Amniotic epithelial cell (primary cell): Measurements from ENCODE around the gene SHISA6.

Source experiments
- DNase-seq: peaks from one replicate; pipeline ENCODE4 v3.0.0-alpha.2; 2010; ENCODE audit warnings: low read depth

The SHISA6 gene

DNA sequence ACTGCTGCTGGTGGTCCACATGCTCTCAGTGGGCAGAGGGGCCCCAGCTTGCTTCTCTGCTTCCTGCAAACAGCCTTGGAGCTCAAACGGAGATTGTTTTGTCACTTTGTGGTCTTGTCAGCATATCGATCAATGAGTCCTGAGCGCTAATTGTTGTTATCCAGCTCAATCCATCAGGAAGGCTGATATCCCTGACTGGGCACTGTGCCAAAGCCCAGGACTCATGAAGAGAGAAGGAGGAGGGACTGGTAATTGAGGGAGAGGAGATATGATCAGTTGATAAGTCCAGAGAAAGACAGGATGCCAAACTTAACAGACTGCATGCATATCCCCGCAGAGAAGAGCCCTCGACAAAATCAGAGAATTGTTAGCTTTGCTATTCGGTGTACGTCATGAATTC is 298.6 kb downstream of the SHISA6 start:
- DNase-seq = no peak

- no peak for DNase-seq
Measured at GRCh38 chr17:11545002-11545401, 304.0 kb downstream of the SHISA6 start.

- no peak for DNase-seq
Measured at GRCh38 chr17:11545696-11546095, 304.7 kb downstream of the SHISA6 start.

DNA sequence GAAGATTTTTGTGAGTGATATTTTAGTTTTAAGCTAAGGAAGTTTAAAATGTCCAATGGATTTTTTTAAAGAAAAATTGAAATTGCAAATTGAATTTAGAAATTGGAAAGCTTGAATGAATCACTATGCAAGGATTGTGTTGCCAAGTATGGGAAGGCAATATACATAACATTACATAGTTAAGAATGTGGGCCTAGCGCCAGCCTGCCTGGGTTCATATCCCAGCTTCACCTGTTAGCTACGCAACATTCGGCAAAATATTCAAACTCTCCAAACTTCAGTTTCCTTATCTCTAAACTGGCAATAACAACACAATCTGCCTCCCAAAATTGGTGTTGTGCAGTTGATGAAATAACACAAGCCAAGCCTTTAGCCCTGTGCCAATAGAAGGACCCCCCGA is 306.8 kb downstream of the SHISA6 start:
- DNase-seq = no peak

DNA sequence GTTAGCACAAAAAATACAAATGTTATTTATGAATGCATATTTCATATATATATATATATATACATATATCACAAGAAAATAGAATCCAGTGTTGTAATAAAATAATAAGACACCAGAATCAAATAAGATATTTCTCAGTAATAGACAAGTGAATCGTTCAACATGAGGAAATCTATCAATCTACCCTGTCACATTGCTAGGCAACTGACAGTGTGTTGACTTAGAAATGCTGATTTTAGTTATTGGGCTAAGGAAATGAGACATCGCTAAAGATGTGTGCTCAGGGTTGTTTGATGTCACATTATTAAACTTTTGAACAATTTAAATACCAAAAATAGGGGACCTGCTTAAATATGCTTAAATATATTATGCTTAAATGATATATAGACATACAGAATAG is 307.4 kb downstream of the SHISA6 start:
- DNase-seq = no peak

DNA sequence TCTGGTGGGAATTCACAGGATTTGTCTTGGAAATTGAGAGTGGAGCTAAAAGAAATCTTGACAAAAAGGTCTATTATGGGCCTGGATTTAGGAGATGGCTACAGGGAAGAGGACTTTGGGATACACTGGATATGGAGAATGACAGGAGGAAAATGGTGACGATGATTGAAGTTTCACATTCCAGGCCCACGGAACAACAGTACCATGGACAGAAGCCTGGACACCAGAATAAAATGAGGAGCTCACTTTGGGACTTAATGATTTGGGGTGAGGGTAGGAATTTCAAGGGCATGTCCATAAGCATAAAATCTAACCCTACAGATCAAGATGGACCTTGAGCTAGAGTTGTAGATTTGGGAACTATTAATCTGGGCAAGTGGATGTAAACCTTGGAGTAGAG is 309.4 kb downstream of the SHISA6 start:
- no peak for DNase-seq

DNA sequence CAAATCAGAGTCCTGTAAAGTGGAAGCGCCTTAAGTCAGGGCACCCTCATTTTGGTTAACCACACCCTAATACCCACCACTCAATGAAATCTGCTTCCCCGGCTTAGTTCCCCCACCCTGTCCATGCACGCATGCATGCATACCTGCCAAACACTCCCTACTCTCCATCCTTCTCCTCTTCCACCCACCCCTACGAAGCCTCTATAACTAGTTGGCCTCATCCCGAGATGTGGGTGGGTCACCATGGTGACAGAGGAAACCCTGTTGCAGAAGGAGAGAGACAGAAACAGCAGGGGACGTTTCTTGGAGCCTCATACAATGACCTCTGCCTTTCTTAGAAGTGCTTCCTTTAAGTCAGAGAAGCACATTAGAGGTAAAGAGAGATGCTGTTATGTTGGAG is 310.4 kb downstream of the SHISA6 start:
- no peak for DNase-seq

DNA sequence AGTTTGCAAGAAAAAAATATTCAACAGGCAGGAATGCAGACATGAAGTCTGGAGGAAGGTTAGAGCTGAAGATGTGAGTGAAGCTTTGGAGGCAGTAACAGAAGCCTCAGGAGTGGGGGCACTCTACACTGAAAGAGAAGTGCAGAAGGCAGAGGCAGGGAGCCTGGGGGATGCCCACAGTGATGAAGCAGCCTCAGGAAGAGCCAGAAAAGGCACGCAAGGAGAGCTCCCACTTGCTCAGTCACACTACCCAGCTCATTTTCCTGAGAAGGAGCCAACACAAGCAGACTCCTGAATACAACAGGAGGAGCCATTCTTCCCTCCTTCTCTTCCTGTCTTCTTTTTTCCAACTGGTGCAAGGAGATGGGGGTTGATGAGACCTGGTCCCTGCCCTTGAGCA is 312.1 kb downstream of the SHISA6 start:
- DNase-seq = no peak

- DNase-seq = no peak
Measured at GRCh38 chr17:11554042-11554441, 313.0 kb downstream of the SHISA6 start.

GRCh38 chr17:11554542-11554941 is 313.5 kb downstream of the SHISA6 start:
- no peak for DNase-seq

- no peak for DNase-seq
Measured at GRCh38 chr17:11555530-11555929, 314.5 kb downstream of the SHISA6 start.

DNA sequence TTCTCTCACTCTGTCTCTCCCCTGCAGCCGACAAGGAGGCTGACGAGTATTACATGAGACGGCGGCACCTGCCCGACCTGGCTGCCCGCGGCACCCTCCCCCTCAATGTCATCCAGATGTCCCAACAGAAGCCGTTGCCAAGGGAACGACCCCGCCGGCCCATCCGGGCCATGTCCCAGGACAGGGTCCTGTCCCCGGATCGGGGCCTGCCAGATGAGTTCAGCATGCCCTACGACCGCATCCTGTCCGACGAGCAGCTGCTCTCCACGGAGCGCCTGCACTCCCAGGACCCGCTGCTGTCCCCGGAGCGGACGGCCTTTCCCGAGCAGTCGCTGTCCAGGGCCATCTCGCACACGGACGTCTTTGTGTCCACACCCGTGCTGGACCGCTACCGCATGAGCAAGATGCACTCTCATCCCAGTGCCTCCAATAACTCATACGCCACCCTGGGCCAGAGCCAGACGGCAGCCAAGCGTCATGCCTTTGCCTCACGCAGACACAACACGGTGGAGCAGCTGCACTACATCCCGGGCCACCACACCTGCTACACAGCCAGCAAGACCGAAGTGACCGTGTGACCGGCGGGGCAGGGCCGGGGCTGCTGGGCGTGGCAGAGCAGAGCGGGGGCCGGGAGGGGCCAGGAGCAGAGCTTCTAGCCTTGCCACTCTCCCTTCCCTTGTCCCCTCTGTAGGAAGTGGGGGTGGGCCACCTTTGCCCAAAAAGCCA is 316.9 kb downstream of the SHISA6 start:
- no peak for DNase-seq

DNA sequence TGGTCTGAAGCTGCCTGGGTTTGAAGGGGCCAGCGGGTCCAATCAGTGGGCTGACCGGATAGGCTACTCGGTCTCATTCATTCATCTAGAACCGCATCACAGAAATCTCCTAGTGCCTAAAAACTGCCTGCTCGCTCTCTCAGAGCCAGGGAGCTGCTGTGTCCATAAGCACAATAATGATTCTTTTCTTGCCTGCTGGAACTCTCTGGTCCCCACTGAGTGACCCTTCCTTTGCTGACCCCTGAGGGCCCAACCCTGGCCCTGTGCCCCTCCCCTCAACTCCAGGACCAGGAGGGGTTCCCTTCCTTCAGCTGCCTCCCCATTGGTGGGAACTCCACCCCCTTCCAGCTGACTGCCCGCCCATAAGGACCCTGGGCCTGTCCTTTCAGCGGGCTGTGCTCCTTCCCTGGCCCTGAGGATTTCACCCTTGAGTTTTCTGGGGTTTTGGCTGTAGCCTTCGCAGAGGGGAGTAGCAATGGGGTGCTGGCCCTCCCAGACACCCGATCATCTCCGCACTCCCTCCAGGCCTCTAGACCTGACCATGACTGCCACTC is 317.7 kb downstream of the SHISA6 start:
- DNase-seq = no peak

- DNase-seq = no peak
Measured at GRCh38 chr17:11559601-11560000, 318.6 kb downstream of the SHISA6 start.

DNA sequence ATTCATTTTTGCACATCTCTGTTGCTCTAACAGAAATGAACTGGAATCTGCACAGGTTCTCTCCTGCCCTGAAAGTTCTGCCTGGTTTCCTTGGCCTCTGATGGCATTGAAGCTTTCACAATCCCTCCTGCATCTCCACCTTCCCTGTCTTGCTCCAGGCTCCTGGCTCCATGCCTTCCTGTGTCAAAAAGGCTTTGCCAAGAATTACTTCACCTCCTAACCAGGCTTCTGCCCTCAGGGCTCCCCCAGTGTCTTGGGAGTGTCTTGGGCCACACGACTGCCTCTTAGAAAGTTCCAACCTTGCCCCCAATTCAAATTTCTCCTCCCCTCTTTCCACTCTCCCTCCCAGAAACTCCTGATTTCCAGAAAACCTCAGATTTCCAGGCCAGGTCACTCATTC is 320.3 kb downstream of the SHISA6 start:
- no peak for DNase-seq

DNA sequence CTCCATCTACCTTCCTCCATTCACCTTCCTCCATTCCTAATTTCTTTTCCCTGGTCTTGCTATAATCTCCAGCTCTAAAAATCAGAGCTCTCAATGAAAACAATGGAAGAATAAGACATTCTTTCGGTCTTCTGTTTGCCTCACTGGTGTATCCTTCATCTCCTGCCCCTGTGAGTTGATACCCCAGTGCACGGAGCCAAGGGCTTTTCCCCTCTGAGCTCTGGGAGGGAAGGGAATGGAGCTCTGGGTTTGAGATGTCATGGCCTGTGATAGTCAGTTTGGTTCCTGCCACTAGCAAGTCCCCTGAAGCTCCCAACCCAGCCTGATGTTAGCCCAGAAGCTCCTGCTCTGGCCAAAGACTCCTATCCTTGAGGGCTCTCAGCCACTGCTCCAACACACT is 320.7 kb downstream of the SHISA6 start:
- DNase-seq = no peak

GRCh38 chr17:11564589-11565380 is 323.8 kb downstream of the SHISA6 start:
- DNase-seq = no peak

GRCh38 chr17:11565591-11565990 is 324.6 kb downstream of the SHISA6 start:
- no peak for DNase-seq

GRCh38 chr17:11578998-11579397 is 338.0 kb downstream of the SHISA6 start:
- DNase-seq = no peak

DNA sequence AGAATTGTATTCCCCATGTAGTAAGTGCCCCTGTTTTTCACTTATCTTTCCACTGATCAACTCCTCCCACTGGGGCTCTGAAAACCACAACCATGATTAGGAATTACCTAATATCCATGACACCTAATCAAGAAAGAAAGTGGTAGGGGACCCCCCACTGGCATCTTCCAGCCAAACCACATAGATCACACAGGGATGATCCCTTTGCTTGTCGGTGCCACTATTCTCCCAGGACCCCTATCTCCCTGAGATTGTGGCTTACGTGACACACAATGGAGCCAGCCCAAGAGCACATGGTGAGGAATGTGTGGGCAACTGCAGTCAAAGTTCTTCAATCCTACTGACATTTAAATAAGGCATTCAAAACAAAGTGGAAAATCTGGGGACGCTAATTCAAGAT is 339.7 kb downstream of the SHISA6 start:
- no peak for DNase-seq

DNA sequence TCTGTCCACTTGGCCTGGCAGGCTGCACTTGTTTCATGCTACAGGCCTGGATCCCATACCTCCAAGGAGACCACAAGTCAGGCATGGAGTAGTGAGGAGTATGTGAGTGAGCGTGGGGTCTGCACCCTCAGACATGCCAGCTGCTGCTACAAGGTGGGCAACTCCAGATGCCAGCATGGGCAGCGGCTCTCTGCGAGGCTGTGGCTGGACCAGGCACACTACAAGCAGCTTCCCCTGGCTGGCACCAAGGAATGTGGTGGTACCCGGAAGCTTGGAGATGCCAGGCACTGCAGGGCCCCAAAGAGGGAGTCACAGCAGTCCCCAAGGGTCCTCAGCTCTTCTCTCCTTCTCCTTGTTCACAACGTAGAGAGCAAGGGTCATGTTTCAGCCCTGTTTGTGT is 341.2 kb downstream of the SHISA6 start:
- DNase-seq = no peak

- DNase-seq = no peak
Measured at GRCh38 chr17:11583306-11583992, 342.4 kb downstream of the SHISA6 start.

- DNase-seq = no peak
Measured at GRCh38 chr17:11589716-11590115, 348.7 kb downstream of the SHISA6 start.
